ENCODE results near the gene CSNK1E.

DNA sequence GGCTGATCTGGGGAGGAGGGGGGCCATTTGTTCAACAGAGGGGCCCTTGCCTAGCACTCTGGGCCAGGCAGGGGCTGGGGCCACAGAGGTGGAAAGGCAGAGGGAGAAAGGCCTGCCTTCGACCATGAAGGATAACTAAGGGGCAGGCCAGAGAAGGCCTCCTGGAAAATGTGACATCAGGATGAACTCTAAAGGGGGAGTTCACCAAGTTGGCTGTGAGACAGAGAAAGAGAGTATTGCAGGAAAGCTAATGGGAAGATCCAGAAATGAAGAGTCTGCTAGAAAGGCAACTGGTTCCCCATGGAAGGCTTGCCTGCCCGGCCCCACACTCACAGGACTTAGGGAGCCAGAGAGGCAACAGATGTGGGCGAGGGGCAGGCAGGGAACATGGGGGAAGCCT, 16.3 kb downstream of the CSNK1E start:
- TF ChIP-seq EZH2 (IDR thresholded peaks at IDR 0.05; ENCODE audit: low read length), result no peak
- TF ChIP-seq, protein P1, sequence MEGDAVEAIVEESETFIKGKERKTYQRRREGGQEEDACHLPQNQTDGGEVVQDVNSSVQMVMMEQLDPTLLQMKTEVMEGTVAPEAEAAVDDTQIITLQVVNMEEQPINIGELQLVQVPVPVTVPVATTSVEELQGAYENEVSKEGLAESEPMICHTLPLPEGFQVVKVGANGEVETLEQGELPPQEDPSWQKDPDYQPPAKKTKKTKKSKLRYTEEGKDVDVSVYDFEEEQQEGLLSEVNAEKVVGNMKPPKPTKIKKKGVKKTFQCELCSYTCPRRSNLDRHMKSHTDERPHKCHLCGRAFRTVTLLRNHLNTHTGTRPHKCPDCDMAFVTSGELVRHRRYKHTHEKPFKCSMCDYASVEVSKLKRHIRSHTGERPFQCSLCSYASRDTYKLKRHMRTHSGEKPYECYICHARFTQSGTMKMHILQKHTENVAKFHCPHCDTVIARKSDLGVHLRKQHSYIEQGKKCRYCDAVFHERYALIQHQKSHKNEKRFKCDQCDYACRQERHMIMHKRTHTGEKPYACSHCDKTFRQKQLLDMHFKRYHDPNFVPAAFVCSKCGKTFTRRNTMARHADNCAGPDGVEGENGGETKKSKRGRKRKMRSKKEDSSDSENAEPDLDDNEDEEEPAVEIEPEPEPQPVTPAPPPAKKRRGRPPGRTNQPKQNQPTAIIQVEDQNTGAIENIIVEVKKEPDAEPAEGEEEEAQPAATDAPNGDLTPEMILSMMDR (optimal IDR thresholded peaks at IDR 0.05 in 1 of 3, IDR thresholded peaks at IDR 0.05 in 1 of 3, conservative IDR thresholded peaks at IDR 0.05 in 1 of 3; ENCODE audit: extremely low read depth in 1 of 3, insufficient read depth in 2 of 3, low read length in 3 of 3), result no peak
